Measurements from ENCODE around the gene SLC30A4. TPM values are rescaled to one million over a fixed set of nuclear protein-coding genes. Genes with fewer than 3 reads are reported as not detected.
"Not testable (repeated sequence)": the region's sequence is repeated elsewhere in the genome, so short reads cannot be mapped to it uniquely, and the experiment has no call there.

Gene SLC30A4
- total RNA-seq, 1 donor from 2014 or later: 0.34 TPM

DNA sequence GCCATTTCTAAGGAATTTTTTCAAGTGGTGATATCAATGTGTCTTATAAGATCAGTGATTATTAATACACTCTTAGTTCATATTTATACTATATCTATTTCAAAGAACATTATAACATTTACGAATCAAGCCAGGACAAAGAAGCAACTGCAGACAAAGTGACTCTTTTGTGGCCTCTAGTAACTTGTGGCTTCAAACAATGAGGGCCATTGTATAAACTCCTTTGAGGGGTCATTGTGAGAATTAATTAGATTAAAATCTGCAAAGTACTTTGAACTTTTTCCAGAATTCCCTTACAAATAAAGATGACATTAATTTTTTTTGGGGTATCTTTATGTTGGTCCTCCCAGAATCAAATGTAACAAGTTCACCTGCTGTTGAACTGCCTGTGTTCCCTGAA is 12.3 kb upstream of the SLC30A4 start:
- no peaks in the 10 kb centered on the region for H3K36me3 Mint-ChIP-seq (ENCODE audit: unreplicated experiment)
- peaks cover 2% of the 10 kb centered on the region for H3K27me3 Mint-ChIP-seq (ENCODE audit: unreplicated experiment)
- no peaks in the 10 kb centered on the region for H3K9me3 Mint-ChIP-seq (ENCODE audit: unreplicated experiment)
- H3K4me3 Mint-ChIP-seq (ENCODE audit: unreplicated experiment): no peak overlapping the region
- no peak overlapping the region for H3K27ac Mint-ChIP-seq (ENCODE audit: unreplicated experiment)
- DNase-seq: no peak
- TF ChIP-seq, protein P1, sequence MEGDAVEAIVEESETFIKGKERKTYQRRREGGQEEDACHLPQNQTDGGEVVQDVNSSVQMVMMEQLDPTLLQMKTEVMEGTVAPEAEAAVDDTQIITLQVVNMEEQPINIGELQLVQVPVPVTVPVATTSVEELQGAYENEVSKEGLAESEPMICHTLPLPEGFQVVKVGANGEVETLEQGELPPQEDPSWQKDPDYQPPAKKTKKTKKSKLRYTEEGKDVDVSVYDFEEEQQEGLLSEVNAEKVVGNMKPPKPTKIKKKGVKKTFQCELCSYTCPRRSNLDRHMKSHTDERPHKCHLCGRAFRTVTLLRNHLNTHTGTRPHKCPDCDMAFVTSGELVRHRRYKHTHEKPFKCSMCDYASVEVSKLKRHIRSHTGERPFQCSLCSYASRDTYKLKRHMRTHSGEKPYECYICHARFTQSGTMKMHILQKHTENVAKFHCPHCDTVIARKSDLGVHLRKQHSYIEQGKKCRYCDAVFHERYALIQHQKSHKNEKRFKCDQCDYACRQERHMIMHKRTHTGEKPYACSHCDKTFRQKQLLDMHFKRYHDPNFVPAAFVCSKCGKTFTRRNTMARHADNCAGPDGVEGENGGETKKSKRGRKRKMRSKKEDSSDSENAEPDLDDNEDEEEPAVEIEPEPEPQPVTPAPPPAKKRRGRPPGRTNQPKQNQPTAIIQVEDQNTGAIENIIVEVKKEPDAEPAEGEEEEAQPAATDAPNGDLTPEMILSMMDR (IDR thresholded peaks at IDR 0.05; ENCODE audit: partially characterized antibody, unreplicated experiment): no peak
- no peaks in the 10 kb centered on the region for H3K4me1 Mint-ChIP-seq (ENCODE audit: low read depth, unreplicated experiment)

DNA sequence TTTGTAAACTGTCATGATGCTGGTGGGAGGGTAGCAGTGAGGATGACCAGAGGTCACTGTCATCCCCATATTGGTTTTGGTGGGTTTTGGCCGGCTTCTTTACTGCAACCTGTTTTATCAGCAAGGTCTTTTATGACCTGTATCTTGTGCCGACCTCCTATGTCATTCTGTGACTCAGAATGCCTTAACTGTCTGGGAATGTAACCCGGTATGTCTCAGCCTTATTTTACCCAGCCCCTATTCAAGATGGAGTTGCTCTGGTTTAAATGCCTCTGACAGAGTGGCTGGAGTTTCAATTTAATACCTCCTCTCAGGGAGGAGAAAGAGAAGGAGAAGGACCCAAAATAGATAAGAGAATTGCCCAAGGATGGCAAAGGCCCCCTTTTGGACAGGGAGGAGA is 10.3 kb upstream of the SLC30A4 start:
- H3K27ac Mint-ChIP-seq (ENCODE audit: unreplicated experiment); H3K27me3 Mint-ChIP-seq (ENCODE audit: unreplicated experiment); H3K4me1 Mint-ChIP-seq (ENCODE audit: low read depth, unreplicated experiment): not testable (repeated sequence)

DNA sequence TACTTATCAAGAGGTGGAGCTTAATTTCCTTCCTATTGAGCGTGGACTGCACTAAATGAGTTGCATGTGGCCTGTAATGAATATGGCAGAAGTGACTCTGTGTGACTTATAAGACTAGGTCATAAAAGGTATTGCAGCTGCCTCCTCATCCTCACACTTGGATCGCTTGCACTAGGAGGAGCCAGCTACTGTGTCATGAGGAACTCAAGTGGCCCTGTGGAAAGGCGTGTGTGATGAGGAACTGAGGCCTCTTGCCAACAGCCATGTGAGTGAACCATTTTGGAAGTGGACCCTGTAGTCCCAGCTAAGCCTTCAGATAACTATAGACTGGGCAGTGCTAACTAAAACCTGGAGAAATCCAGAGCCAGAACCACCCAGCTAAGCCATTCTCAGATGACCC is 7.1 kb upstream of the SLC30A4 start:
- no peaks in the 10 kb centered on the region for H3K4me1 Mint-ChIP-seq (ENCODE audit: low read depth, unreplicated experiment)
- H3K9me3 Mint-ChIP-seq (ENCODE audit: unreplicated experiment): no peaks in the 10 kb centered on the region
- no peak overlapping the region for H3K4me3 Mint-ChIP-seq (ENCODE audit: unreplicated experiment)
- TF ChIP-seq, protein P1 (IDR thresholded peaks at IDR 0.05; ENCODE audit: partially characterized antibody, unreplicated experiment): no peak
- H3K27me3 Mint-ChIP-seq (ENCODE audit: unreplicated experiment): peaks cover 3% of the 10 kb centered on the region
- peaks cover under 1% of the 10 kb centered on the region for H3K36me3 Mint-ChIP-seq (ENCODE audit: unreplicated experiment)
- H3K27ac Mint-ChIP-seq (ENCODE audit: unreplicated experiment): no peak overlapping the region
- DNase-seq: no peak

More for the DNA sequence above, 10.3 kb upstream of the SLC30A4 start:
- H3K9me3 Mint-ChIP-seq (ENCODE audit: unreplicated experiment); H3K4me3 Mint-ChIP-seq (ENCODE audit: unreplicated experiment); DNase-seq; H3K36me3 Mint-ChIP-seq (ENCODE audit: unreplicated experiment): not testable (repeated sequence)

DNA sequence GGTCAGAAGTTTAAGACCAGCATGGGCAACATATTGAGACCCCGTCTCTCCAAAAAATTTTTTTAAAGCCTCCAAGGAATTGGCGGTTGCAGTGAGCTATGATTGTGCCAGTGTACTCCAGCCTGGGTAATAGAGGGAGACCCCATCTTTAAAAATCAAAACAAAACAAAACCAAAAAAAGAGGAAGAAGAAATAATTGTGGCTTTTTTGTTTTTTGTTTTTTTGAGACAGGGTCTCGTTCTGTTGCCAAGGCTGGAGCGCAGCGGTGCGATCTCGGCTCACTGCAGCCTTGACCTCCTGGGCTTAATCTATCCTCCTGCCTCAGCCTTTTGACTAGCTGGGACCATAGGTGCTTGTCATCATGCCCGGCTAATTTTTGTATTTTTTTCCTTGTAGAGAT is 4.5 kb upstream of the SLC30A4 start:
- H3K4me3 Mint-ChIP-seq (ENCODE audit: unreplicated experiment): no peak overlapping the region
- no peak for DNase-seq
- H3K36me3 Mint-ChIP-seq (ENCODE audit: unreplicated experiment): peaks cover 5% of the 10 kb centered on the region
- TF ChIP-seq, protein P1 (IDR thresholded peaks at IDR 0.05; ENCODE audit: partially characterized antibody, unreplicated experiment): no peak
- peaks cover 19% of the 10 kb centered on the region for H3K27me3 Mint-ChIP-seq (ENCODE audit: unreplicated experiment)
- peaks cover 2% of the 10 kb centered on the region for H3K9me3 Mint-ChIP-seq (ENCODE audit: unreplicated experiment)
- H3K4me1 Mint-ChIP-seq (ENCODE audit: low read depth, unreplicated experiment): peaks cover 2% of the 10 kb centered on the region
- no peak overlapping the region for H3K27ac Mint-ChIP-seq (ENCODE audit: unreplicated experiment)

DNA sequence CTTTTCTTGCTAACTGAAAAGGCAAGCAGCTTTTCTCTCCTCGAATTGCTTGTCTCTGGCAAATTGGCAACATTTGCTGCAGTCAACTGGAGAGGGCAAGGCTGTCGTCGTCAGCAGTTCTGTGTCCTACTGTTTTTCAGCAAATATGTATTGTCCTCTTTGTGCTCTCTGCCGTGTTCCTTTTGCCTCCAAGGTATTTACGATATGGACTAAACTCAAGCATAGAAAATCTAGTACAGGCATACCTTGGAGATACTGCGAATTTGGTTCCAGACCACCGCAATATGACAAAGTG is 558 bp upstream of the SLC30A4 start:
- peak overlapping the region; percentile 92 for H3K4me3 Mint-ChIP-seq (ENCODE audit: unreplicated experiment)
- TF ChIP-seq, protein P1 (IDR thresholded peaks at IDR 0.05; ENCODE audit: partially characterized antibody, unreplicated experiment): no peak
- H3K36me3 Mint-ChIP-seq (ENCODE audit: unreplicated experiment): peaks cover 5% of the 10 kb centered on the region
- peaks cover 31% of the 10 kb centered on the region for H3K27me3 Mint-ChIP-seq (ENCODE audit: unreplicated experiment)
- peaks cover 7% of the 10 kb centered on the region for H3K4me1 Mint-ChIP-seq (ENCODE audit: low read depth, unreplicated experiment)
- H3K27ac Mint-ChIP-seq (ENCODE audit: unreplicated experiment): no peak overlapping the region
- DNase-seq: no peak
- H3K9me3 Mint-ChIP-seq (ENCODE audit: unreplicated experiment): peaks cover 2% of the 10 kb centered on the region
